DLD1 (cell line): ENCODE data around the gene DLX5.

Experiments
- in situ Hi-C: cut with HindIII; loops from 2 replicates; pipeline ENCODE4 v1.10.0; 2017; ENCODE audit warnings: low sequenced_read_pairs

DLX5 gene

GRCh38 chr7:97018791-97019531 is 5.7 kb downstream of the DLX5 start:
- in situ Hi-C loops: no loop called here

GRCh38 chr7:97018126-97018601 is 6.5 kb downstream of the DLX5 start:
- in situ Hi-C loops: no loop called here

- in situ Hi-C loops: no loop called here
These were observed 7.2 kb downstream of the DLX5 start for GRCh38 chr7:97017192-97018125.

GRCh38 chr7:97016381-97017191 is 8.0 kb downstream of the DLX5 start:
- in situ Hi-C loops: no loop called here

GRCh38 chr7:97015756-97016380 is 8.8 kb downstream of the DLX5 start:
- in situ Hi-C loops: no loop called here

- in situ Hi-C loops: no loop called here
These were observed 9.4 kb downstream of the DLX5 start for GRCh38 chr7:97015279-97015678.

- in situ Hi-C loops: no loop called here
These were observed 10.4 kb downstream of the DLX5 start for GRCh38 chr7:97014145-97014750.

GRCh38 chr7:97013845-97014134 is 10.8 kb downstream of the DLX5 start:
- in situ Hi-C loops: no loop called here

- in situ Hi-C loops: no loop called here
These were observed 11.3 kb downstream of the DLX5 start for GRCh38 chr7:97013134-97013844.

- in situ Hi-C loops: no loop called here
These were observed 12.1 kb downstream of the DLX5 start for GRCh38 chr7:97012365-97013133.

- in situ Hi-C loops: no loop called here
These were observed 12.9 kb downstream of the DLX5 start for GRCh38 chr7:97011536-97012364.

- in situ Hi-C loops: no loop called here
These were observed 13.5 kb downstream of the DLX5 start for GRCh38 chr7:97011104-97011503.

GRCh38 chr7:97009753-97010732 is 14.6 kb downstream of the DLX5 start:
- in situ Hi-C loops: no loop called here

GRCh38 chr7:97008275-97008917 is 16.2 kb downstream of the DLX5 start:
- in situ Hi-C loops: no loop called here

GRCh38 chr7:97007583-97007861 is 17.1 kb downstream of the DLX5 start:
- in situ Hi-C loops: no loop called here

- in situ Hi-C loops: no loop called here
These were observed 17.6 kb downstream of the DLX5 start for GRCh38 chr7:97006816-97007582.
